ENCODE results near the gene SAPCD2. TPM values are rescaled to one million over a fixed set of nuclear protein-coding genes. Genes with fewer than 3 reads are reported as not detected.

The SAPCD2 gene
- total and polyA plus RNA-seq, 9 of the 15 experiments (the other 6 are each of a cell fraction or from before 2014, with no cell fraction given) = 3.4 to 91.8 (median 18.8) TPM

GRCh38 chr9:137108608-137109249 is 38.4 kb upstream of the SAPCD2 start:
- H3K9me1 ChIP-seq (ENCODE audit: control insufficient read depth, insufficient read depth, low read length) = no peaks in the 10 kb centered on the region
- in situ Hi-C loops (cut with MboI) (no loop called here), intact Hi-C loops (cut with micrococcal nuclease) (no loop called here)
- DNase-seq (ENCODE audit: extremely low read depth in 1 of 4, low spot score in 3 of 4) = peak in 2 of 4 experiments; percentile 13 to 32
- TSS peak; percentile 40 for BruUV-seq (replicated peaks)
- H3K4me2 ChIP-seq (ENCODE audit: insufficient read depth, low read length) = no peak overlapping the region
- POLR2A ChIA-PET = interaction anchor here (0.6 to 1.0 kb wide), 3 partner anchors 22 to 713 kb away, joined by 3 to 4 read pairs (median 3); partner anchors contain the start of gene MAN1B1
- peaks cover 13% of the 10 kb centered on the region for H3K79me2 ChIP-seq (ENCODE audit: control insufficient read depth, insufficient read depth, low read length)
- H4K20me1 ChIP-seq (replicated peaks; ENCODE audit: control insufficient read depth, insufficient read depth, low read length) = no peaks in the 10 kb centered on the region
- H2AFZ ChIP-seq (ENCODE audit: low read depth, low read length) = no peak overlapping the region
- ATAC-seq = peak; percentile 27
- 81% methylated on average over 29 of the region's 29 CpGs for WGBS (ENCODE audit: insufficient coverage, low coverage, missing lambda C conversion rate)
- H3K27me3 ChIP-seq (ENCODE audit: control insufficient read depth in 2 of 2, insufficient read depth in 2 of 2, low read length in 2 of 2) = no peaks in the 10 kb centered on the region
- H3K27ac ChIP-seq (ENCODE audit: extremely low read depth, low read depth, low read length) = no peak overlapping the region
- H3K36me3 ChIP-seq (ENCODE audit: control insufficient read depth, insufficient read depth, low read length) = peaks cover 95% of the 10 kb centered on the region
- H3K4me3 ChIP-seq = no peak overlapping the region
- CTCF ChIA-PET (ENCODE audit: low intra/inter-chr PET ratio) = no interaction called here
- H3K9me3 ChIP-seq (replicated peaks; ENCODE audit: control insufficient read depth, insufficient read depth, low read depth, low read length) = peaks cover 1% of the 10 kb centered on the region
- H3K4me1 ChIP-seq (replicated peaks in 1 of 2; ENCODE audit: control insufficient read depth in 2 of 2, insufficient read depth in 2 of 2, low read length in 2 of 2) = peaks cover 0 to 67% of the 10 kb centered on the region in 2 experiments; a peak in 2 of 5 replicates
- H3K9ac ChIP-seq (ENCODE audit: insufficient read depth in 1 of 2, low read depth in 2 of 2, low read length in 2 of 2) = peak overlapping the region in 1 of 2 experiments; percentile 35; a peak in 1 of 4 replicates
- FAIRE-seq = no peak
- TF ChIP-seq MECOM (CRISPR knock-in tag; IDR thresholded peaks at IDR 0.05) = no peak
- 0 out of 2 replicates have a peak, but pooled peaks have one; percentile 15 for TF ChIP-seq POLR2G (IDR thresholded peaks at IDR 0.05; ENCODE audit: low read depth, low read length)
- peak; percentile 12 for TF ChIP-seq RBM22 (IDR thresholded peaks at IDR 0.05; ENCODE audit: low read depth, low read length, poor library complexity, severe bottlenecking)
- TF ChIP-seq ZBTB33 (CRISPR knock-in tag; IDR thresholded peaks at IDR 0.05) = peak; percentile 75
- no peak for TF ChIP-seq CHD1 (IDR thresholded peaks at IDR 0.05; ENCODE audit: low read length)
- TF ChIP-seq POLR2A (conservative IDR thresholded peaks at IDR 0.05) = peak; percentile 11; the same call in 1 of the 2 replicates
- no peak for TF ChIP-seq NELFE (IDR thresholded peaks at IDR 0.05; ENCODE audit: insufficient read depth, insufficient read length)
- TF ChIP-seq ZNF717 (CRISPR knock-in tag; IDR thresholded peaks at IDR 0.05) = no peak

Data from K562 (cell line).